Omental fat pad (tissue), 4 donors: ENCODE results near the gene CFAP100. TPM values are rescaled to one million over a fixed set of nuclear protein-coding genes. Genes with fewer than 3 reads are reported as not detected.

Experiments used
- ATAC-seq: fragments of 150-250 bp; one replicate; pipeline ENCODE4 v1.9.1; 2016; ENCODE audit warnings: mild to moderate bottlenecking, moderate library complexity; ENCODE audit not compliant: low FRiP score
- DNase-seq: peaks from one replicate; pipeline ENCODE4 v3.0.0-alpha.2; 2019; ENCODE audit warnings: low spot score
- total RNA-seq, 4 donors: library from RNA; depleted of rRNA; stranded (reverse); fragments of >200 nt; gene quantifications; one replicate each; pipeline ENCODE4 v1.1.0, GENCODE V29; 2016
- TF ChIP-seq, protein P1 (sequence below), 3 donors: fragments of 450-650 bp; IDR thresholded peaks; one replicate each; pipeline ENCODE4 v1.5.1; 2016 to 2017; ENCODE audit warnings: antibody characterized with exemption in 3 of 3, mild to moderate bottlenecking in 3 of 3, moderate library complexity in 2 of 3

The CFAP100 gene
- total RNA-seq, 4 donors from 2014 or later = not detected

DNA sequence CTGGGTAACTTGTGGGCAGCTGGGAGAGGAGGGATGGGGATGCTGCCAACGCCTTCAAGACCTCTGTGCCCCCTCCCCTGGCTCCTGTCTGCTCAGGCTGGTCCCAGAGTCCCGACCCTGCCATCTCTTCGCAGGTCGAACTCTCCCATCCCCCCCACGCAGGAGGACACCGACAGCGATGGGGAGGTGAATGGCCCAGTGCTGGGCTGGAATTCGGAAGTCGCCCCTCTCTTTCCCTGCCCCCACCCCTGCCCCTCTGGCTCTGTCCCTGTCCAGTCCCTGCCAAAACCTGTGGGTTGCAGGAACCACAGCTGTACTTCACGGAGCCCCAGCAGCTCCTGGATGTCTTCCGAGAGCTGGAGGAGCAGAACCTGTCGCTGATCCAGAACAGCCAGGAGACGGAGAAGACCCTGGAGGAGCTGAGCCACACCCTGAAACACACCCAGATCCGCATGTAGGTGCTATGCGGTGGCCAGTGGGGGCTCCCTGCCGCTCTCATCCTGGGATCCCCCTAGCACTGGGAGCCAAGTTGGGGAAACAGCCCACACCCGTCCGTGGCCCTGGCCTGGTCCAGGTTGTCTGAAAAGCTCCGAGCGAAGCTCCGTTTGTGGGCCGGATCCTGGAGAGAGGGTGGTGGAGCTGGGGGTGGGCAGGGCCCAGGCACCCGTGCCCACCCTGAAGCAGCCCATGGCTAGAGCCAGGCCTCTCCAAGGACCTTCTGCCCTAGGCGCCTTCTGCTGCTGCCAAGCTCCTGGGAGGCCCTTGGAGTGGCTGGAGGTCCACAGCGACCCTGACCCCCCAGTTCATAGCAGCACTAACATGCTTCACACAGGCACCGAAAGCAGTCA is 28.7 kb downstream of the CFAP100 start:
- ATAC-seq (no peak), DNase-seq (no peak)
- TF ChIP-seq, protein P1, sequence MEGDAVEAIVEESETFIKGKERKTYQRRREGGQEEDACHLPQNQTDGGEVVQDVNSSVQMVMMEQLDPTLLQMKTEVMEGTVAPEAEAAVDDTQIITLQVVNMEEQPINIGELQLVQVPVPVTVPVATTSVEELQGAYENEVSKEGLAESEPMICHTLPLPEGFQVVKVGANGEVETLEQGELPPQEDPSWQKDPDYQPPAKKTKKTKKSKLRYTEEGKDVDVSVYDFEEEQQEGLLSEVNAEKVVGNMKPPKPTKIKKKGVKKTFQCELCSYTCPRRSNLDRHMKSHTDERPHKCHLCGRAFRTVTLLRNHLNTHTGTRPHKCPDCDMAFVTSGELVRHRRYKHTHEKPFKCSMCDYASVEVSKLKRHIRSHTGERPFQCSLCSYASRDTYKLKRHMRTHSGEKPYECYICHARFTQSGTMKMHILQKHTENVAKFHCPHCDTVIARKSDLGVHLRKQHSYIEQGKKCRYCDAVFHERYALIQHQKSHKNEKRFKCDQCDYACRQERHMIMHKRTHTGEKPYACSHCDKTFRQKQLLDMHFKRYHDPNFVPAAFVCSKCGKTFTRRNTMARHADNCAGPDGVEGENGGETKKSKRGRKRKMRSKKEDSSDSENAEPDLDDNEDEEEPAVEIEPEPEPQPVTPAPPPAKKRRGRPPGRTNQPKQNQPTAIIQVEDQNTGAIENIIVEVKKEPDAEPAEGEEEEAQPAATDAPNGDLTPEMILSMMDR (IDR thresholded peaks at IDR 0.05) = no peak

GRCh38 chr3:126424039-126424717 is 29.5 kb downstream of the CFAP100 start:
- ATAC-seq (no peak), DNase-seq (no peak)
- TF ChIP-seq, protein P1 (IDR thresholded peaks at IDR 0.05) = no peak

GRCh38 chr3:126424751-126425150 is 30.0 kb downstream of the CFAP100 start:
- DNase-seq (no peak), ATAC-seq (no peak)
- TF ChIP-seq, protein P1 (IDR thresholded peaks at IDR 0.05) = no peak

GRCh38 chr3:126431103-126431534 is 36.4 kb downstream of the CFAP100 start:
- ATAC-seq (no peak), DNase-seq (no peak)
- TF ChIP-seq, protein P1 (IDR thresholded peaks at IDR 0.05) = no peak

DNA sequence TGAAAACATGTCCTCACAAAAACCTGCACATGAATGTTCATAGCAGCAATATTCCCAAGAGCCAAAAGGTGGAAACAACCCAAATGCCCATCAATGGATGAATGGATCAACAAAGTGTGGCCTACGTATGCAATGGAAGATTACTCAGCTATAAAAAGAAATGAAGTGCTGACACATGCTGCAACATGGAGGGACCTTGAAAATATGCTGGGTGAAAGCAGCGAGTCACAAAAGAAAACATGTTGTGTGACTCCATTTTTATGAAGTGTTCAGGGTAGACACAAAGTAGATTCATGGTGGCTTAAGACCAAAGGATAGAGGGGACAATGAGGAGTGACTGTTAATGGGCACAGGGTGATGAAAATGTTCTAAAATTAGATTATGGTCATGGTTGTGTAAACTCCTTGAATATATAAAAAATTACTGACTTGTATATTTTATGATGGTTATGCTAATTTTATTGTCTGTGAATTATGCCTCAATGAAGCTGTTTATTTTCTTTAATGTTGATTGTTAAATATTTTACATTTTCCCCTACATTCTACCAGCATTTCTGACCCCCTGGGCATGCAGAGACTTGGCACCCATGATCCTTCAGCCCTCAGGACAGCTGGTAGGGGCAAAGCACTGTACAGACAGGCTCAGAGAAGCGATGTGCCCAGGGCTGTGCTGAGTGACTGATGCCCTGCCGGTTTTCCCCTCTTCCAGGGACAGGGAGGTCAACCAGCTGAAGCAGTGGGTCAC is 37.8 kb downstream of the CFAP100 start:
- TF ChIP-seq, protein P1 (IDR thresholded peaks at IDR 0.05) = no peak
- ATAC-seq (no peak), DNase-seq (no peak)

GRCh38 chr3:126433105-126433430 is 38.4 kb downstream of the CFAP100 start:
- no peak for DNase-seq
- TF ChIP-seq, protein P1 (IDR thresholded peaks at IDR 0.05) = no peak
- no peak for ATAC-seq
